K562 (cell line): ENCODE measurements around the gene TAAR5. TPM values are rescaled to one million over a fixed set of nuclear protein-coding genes. Genes with fewer than 3 reads are reported as not detected.

ENCODE experiments used
- ATAC-seq: fragments of 200-7000 bp; cut with Tn5 transposase; 3 replicates; pipeline ENCODE4 v1.9.1; 2020; ENCODE audit warnings: moderate library complexity
- BruUV-seq: library from RNA; stranded (reverse); fragments of 400-500 nt; replicated peaks from 2 replicates; lab custom pipeline; 2021; lab: Mats Ljungman, UMichigan
- CTCF ChIA-PET: fragments of 300-600 bp; formaldehyde crosslinking; extraction: SDS; loops from one replicate; lab custom pipeline; 2021; ENCODE audit warnings: low intra/inter-chr PET ratio; lab: Yijun Ruan, JAX
- POLR2A ChIA-PET: fragments of 300-600, 350-650 bp; sonication (Branson Sonifier 250); formaldehyde crosslinking; extraction: SDS; loops from one replicate; lab custom pipeline; 2021; ENCODE audit warnings: antibody characterized with exemption, inconsistent platforms; lab: Yijun Ruan, JAX
- DNase-seq, 4 experiments: peaks; one replicate each; pipeline versions ENCODE4 v3.0.0 to v3.0.0-alpha.2; 2011 to 2018; ENCODE audit warnings: low spot score in 3 of 4, mixed read lengths in 3 of 4; ENCODE audit errors: extremely low read depth in 1 of 4
- FAIRE-seq: peaks from 2 replicates; lab custom pipeline; 2011; peaks lifted over from hg19 to GRCh38; lab: Jason Lieb, UNC
- H2AFZ ChIP-seq: 2 replicates; pipeline ENCODE4 v1.6.0; 2011; ENCODE audit warnings: low read depth, low read length, control low read depth, inconsistent platforms
- H3K27ac ChIP-seq: fragments of 200-600 bp; 3 replicates; pipeline ENCODE4 v1.8.0; 2011; ENCODE audit warnings: low read depth, mild to moderate bottlenecking, control low read depth, inconsistent platforms, low read length, moderate library complexity, mixed read lengths; ENCODE audit errors: extremely low read depth
- H3K27me3 ChIP-seq, 2 experiments: fragments of 300-600 bp in 1 of 2; 2 replicates in 1 of 2; 3 replicates in 1 of 2; pipeline versions ENCODE4 v1.6.0 to v1.8.0; 2011; ENCODE audit warnings: inconsistent platforms in 2 of 2, low read length in 2 of 2, mild to moderate bottlenecking in 1 of 2, mixed read lengths in 1 of 2, moderate library complexity in 1 of 2; ENCODE audit not compliant: control insufficient read depth in 2 of 2, insufficient read depth in 2 of 2
- H3K36me3 ChIP-seq: fragments of 300-600 bp; 3 replicates; pipeline ENCODE4 v1.8.0; 2011; ENCODE audit warnings: mild to moderate bottlenecking, low read length, inconsistent platforms; ENCODE audit not compliant: control insufficient read depth, insufficient read depth
- H3K4me1 ChIP-seq, 2 experiments: fragments of 200-600 bp in 1 of 2; replicated peaks in 1 of 2; 2 replicates in 1 of 2; 3 replicates in 1 of 2; pipeline versions ENCODE4 v1.5.1 to v1.8.0; 2011; ENCODE audit warnings: inconsistent platforms in 2 of 2, low read length in 2 of 2, mild to moderate bottlenecking in 1 of 2, mixed read lengths in 1 of 2, moderate library complexity in 1 of 2; ENCODE audit not compliant: control insufficient read depth in 2 of 2, insufficient read depth in 2 of 2
- H3K4me2 ChIP-seq: 2 replicates; pipeline ENCODE4 v1.6.1; 2011; ENCODE audit warnings: low read length, control low read depth, inconsistent platforms, mixed read lengths; ENCODE audit not compliant: insufficient read depth
- H3K4me3 ChIP-seq: fragments of 200-600 bp; sonication (generic), shearing (Covaris generic); 2 replicates; pipeline ENCODE4 v1.5.1; 2016; ENCODE audit warnings: control low read depth, inconsistent platforms
- H3K79me2 ChIP-seq: fragments of 200-600 bp; 3 replicates; pipeline ENCODE4 v1.8.0; 2011; ENCODE audit warnings: low read length, inconsistent platforms; ENCODE audit not compliant: control insufficient read depth, insufficient read depth
- H3K9ac ChIP-seq, 2 experiments: 2 replicates each; pipeline versions ENCODE4 v1.6.0 to v1.6.1; 2011; ENCODE audit warnings: low read depth in 2 of 2, low read length in 2 of 2, control low read depth in 1 of 2, inconsistent platforms in 1 of 2, mild to moderate bottlenecking in 1 of 2, mixed read lengths in 1 of 2; ENCODE audit not compliant: insufficient read depth in 1 of 2
- H3K9me1 ChIP-seq: one replicate; pipeline ENCODE4 v1.6.0; 2011; ENCODE audit warnings: inconsistent platforms, mild to moderate bottlenecking, low read length, moderate library complexity; ENCODE audit not compliant: control insufficient read depth, insufficient read depth
- H3K9me3 ChIP-seq: replicated peaks from 2 replicates; pipeline ENCODE4 v1.5.1; 2011; ENCODE audit warnings: low read depth, low read length, inconsistent platforms; ENCODE audit not compliant: control insufficient read depth, insufficient read depth
- H4K20me1 ChIP-seq: replicated peaks from 2 replicates; pipeline ENCODE4 v1.6.1; 2011; ENCODE audit warnings: low read length, inconsistent platforms, mixed read lengths; ENCODE audit not compliant: control insufficient read depth, insufficient read depth
- CHD1 ChIP-seq: fragments of 200-600 bp; sonication (generic); IDR thresholded peaks from one replicate; pipeline ENCODE4 v1.6.1; 2012; ENCODE audit warnings: mild to moderate bottlenecking, moderate library complexity, low read length, inconsistent platforms
- KDM1A ChIP-seq, 2 experiments: fragments of 450-650 bp; IDR thresholded peaks; 2 replicates each; pipeline ENCODE4 v1.6.1; 2016; ENCODE audit warnings: mild to moderate bottlenecking in 2 of 2
- KLF1 ChIP-seq: fragments of 450-650 bp; IDR thresholded peaks from 2 replicates; pipeline ENCODE4 v1.6.1; 2016; ENCODE audit warnings: missing genetic modification characterization, missing compliant biosample characterization
- MIER1 ChIP-seq: fragments of 450-650 bp; IDR thresholded peaks from 2 replicates; pipeline ENCODE4 v1.6.1; 2016; ENCODE audit warnings: antibody characterized with exemption, mild to moderate bottlenecking, low read depth
- RBM22 ChIP-seq: fragments of 200-400 bp; formaldehyde crosslinking; IDR thresholded peaks from 2 replicates; pipeline ENCODE4 v1.6.1; 2018; ENCODE audit warnings: low read length, low read depth; ENCODE audit not compliant: poor library complexity, severe bottlenecking
- SNRNP70 ChIP-seq: fragments of 200-400 bp; formaldehyde crosslinking; optimal IDR thresholded peaks from 2 replicates; pipeline ENCODE3; 2017; ENCODE audit warnings: low read depth, low read length
- TEAD2 ChIP-seq: fragments of 450-650 bp; IDR thresholded peaks from 2 replicates; pipeline ENCODE4 v1.6.1; 2016; ENCODE audit warnings: missing genetic modification characterization, control low read depth, missing compliant biosample characterization
- WGBS: fragments of 100-300 bp; shearing (Covaris generic); methylation state at CpG from one replicate; pipeline ENCODE4 v1.1.6; 2016; ENCODE audit warnings: low coverage, mixed read lengths; ENCODE audit not compliant: insufficient coverage; ENCODE audit errors: missing lambda C conversion rate; 5-methylcytosine and 5-hydroxymethylcytosine counted together
- in situ Hi-C: fragments of 300-500 bp; cut with MboI; formaldehyde crosslinking; loops from 4 replicates; pipeline ENCODE4 v1.15.0; 2018; ENCODE audit warnings: inconsistent platforms, mixed read lengths
- intact Hi-C: fragments of 100-400 bp; cut with micrococcal nuclease; formaldehyde crosslinking; loops from 2 replicates; pipeline ENCODE4 v1.14.2; 2022
- polyA plus RNA-seq, 8 experiments: library from polyadenylated mRNA; depleted of rRNA in 4 of 8; stranded (reverse) in 5 of 8; unstranded in 3 of 8; fragments of >200 nt; fragmentation: Nextera tagmentation in 2 of 8; fragmentation: Illumina TruSeq in 1 of 8; extraction: Ambion mirVana in 2 of 8; extraction: Trizol in 1 of 8; gene quantifications; 2 replicates each; pipeline versions ENCODE4 v1.2.1 to v1.2.3, GENCODE V29; 2011 to 2014; ENCODE audit warnings: inconsistent platforms in 1 of 8, missing spikeins in 1 of 8
- total RNA-seq, 7 experiments: library from RNA; depleted of rRNA in 6 of 7; stranded (reverse); fragments of >200 nt in 6 of 7; fragmentation: Illumina TruSeq in 2 of 7; extraction: Trizol in 2 of 7; gene quantifications; 2 replicates each; pipeline versions ENCODE4 v1.2.1 to v1.2.3, GENCODE V29; 2011 to 2021; ENCODE audit warnings: low replicate concordance in 1 of 7
- TF ChIP-seq, protein P1 (sequence below), 2 experiments: fragments of 200-800 bp in 1 of 2; sonication (Bioruptor generic) in 1 of 2; sonication (generic) in 1 of 2; formaldehyde crosslinking in 1 of 2; IDR thresholded peaks in 1 of 2; conservative IDR thresholded peaks in 1 of 2; 2 replicates each; pipeline versions ENCODE4 v1.5.0 to v1.6.1; 2016 to 2020; ENCODE audit warnings: missing compliant biosample characterization in 1 of 2, missing genetic modification characterization in 1 of 2, missing genetic modification reagents in 1 of 2
- TF ChIP-seq, protein P2 (sequence below): fragments of 450-650 bp; IDR thresholded peaks from 2 replicates; pipeline ENCODE4 v1.6.1; 2017; ENCODE audit warnings: antibody characterized with exemption, mild to moderate bottlenecking

TAAR5 gene
- total and polyA plus RNA-seq, 9 of the 15 experiments (the other 6 are each of a cell fraction or from before 2014, with no cell fraction given) = not detected

DNA sequence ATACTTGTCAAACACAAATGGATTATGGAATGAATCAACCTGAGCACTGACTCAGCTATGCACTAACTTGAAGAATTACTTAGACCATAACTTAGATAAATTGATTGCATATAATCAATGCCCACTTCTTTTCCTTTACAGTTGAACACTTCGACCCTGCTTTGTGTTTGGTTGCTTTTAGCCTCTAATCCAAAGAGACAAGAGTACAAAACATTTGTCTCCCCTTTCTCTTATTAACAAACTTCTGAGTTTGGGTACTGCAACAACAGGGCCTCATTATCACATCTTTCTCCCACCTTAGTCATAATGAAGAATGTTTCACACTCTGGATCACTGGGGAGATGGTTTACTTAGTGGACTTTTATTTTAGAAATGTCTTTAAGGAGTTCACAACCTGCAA lies 22.0 kb downstream of the TAAR5 start:
- no peak overlapping the region for H3K4me3 ChIP-seq
- no peak overlapping the region for H3K27ac ChIP-seq
- 0% methylated on average over 1 of the region's 1 CpG for WGBS
- H3K4me1 ChIP-seq = no peaks in the 10 kb centered on the region
- no peaks in the 10 kb centered on the region for H3K79me2 ChIP-seq
- H4K20me1 ChIP-seq = no peaks in the 10 kb centered on the region
- in situ Hi-C loops (no loop called here), intact Hi-C loops (no loop called here)
- no peak overlapping the region for H3K4me2 ChIP-seq
- ATAC-seq (no peak), DNase-seq (no peak), FAIRE-seq (no peak)
- CTCF ChIA-PET = no interaction called here
- no peaks in the 10 kb centered on the region for H3K9me1 ChIP-seq
- TF ChIP-seq, protein P1, sequence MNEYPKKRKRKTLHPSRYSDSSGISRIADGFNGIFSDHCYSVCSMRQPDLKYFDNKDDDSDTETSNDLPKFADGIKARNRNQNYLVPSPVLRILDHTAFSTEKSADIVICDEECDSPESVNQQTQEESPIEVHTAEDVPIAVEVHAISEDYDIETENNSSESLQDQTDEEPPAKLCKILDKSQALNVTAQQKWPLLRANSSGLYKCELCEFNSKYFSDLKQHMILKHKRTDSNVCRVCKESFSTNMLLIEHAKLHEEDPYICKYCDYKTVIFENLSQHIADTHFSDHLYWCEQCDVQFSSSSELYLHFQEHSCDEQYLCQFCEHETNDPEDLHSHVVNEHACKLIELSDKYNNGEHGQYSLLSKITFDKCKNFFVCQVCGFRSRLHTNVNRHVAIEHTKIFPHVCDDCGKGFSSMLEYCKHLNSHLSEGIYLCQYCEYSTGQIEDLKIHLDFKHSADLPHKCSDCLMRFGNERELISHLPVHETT (CRISPR knock-in tag; conservative IDR thresholded peaks at IDR 0.05 in 1 of 2, IDR thresholded peaks at IDR 0.05 in 1 of 2) = no peak
- TF ChIP-seq KDM1A (IDR thresholded peaks at IDR 0.05) (no peak), TEAD2 (tag) (no peak), KLF1 (tag) (no peak), SNRNP70 (no peak), RBM22 (no peak), CHD1 (no peak), MIER1 (no peak)
- TF ChIP-seq, protein P2, sequence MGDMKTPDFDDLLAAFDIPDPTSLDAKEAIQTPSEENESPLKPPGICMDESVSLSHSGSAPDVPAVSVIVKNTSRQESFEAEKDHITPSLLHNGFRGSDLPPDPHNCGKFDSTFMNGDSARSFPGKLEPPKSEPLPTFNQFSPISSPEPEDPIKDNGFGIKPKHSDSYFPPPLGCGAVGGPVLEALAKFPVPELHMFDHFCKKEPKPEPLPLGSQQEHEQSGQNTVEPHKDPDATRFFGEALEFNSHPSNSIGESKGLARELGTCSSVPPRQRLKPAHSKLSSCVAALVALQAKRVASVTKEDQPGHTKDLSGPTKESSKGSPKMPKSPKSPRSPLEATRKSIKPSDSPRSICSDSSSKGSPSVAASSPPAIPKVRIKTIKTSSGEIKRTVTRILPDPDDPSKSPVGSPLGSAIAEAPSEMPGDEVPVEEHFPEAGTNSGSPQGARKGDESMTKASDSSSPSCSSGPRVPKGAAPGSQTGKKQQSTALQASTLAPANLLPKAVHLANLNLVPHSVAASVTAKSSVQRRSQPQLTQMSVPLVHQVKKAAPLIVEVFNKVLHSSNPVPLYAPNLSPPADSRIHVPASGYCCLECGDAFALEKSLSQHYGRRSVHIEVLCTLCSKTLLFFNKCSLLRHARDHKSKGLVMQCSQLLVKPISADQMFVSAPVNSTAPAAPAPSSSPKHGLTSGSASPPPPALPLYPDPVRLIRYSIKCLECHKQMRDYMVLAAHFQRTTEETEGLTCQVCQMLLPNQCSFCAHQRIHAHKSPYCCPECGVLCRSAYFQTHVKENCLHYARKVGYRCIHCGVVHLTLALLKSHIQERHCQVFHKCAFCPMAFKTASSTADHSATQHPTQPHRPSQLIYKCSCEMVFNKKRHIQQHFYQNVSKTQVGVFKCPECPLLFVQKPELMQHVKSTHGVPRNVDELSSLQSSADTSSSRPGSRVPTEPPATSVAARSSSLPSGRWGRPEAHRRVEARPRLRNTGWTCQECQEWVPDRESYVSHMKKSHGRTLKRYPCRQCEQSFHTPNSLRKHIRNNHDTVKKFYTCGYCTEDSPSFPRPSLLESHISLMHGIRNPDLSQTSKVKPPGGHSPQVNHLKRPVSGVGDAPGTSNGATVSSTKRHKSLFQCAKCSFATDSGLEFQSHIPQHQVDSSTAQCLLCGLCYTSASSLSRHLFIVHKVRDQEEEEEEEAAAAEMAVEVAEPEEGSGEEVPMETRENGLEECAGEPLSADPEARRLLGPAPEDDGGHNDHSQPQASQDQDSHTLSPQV = no peak
- H3K36me3 ChIP-seq = no peaks in the 10 kb centered on the region
- no peak overlapping the region for H3K9ac ChIP-seq
- POLR2A ChIA-PET = no interaction called here
- BruUV-seq = no TSS peak
- H3K9me3 ChIP-seq = no peaks in the 10 kb centered on the region
- H3K27me3 ChIP-seq = peaks cover 0 to 7% of the 10 kb centered on the region in 2 experiments; a peak in 2 of 5 replicates
- no peak overlapping the region for H2AFZ ChIP-seq
